Activated T-cell treated with anti-CD3 and anti-CD28 coated beads, Interleukin-2, amount 50 U/mL, for 24 hours (primary cell): ENCODE measurements around the gene ZNF160.
"Not testable (repeated sequence)": the region's sequence is repeated elsewhere in the genome, so short reads cannot be mapped to it uniquely, and the experiment has no call there.

Source experiments
- DNase-seq: peaks from one replicate; pipeline ENCODE4 v3.0.0-alpha.2; 2020
- H3K27ac Mint-ChIP-seq: 2 replicates; pipeline ENCODE4 v1.8.0; 2020; ENCODE audit warnings: mild to moderate bottlenecking, mixed read lengths
- H3K27me3 Mint-ChIP-seq: 2 replicates; pipeline ENCODE4 v1.8.0; 2020; ENCODE audit warnings: mixed read lengths
- H3K36me3 Mint-ChIP-seq: 2 replicates; pipeline ENCODE4 v1.8.0; 2020; ENCODE audit warnings: low read depth, mixed read lengths
- H3K4me1 Mint-ChIP-seq: 2 replicates; pipeline ENCODE4 v1.8.0; 2020; ENCODE audit warnings: low read depth, mixed read lengths
- H3K4me3 Mint-ChIP-seq: 2 replicates; pipeline ENCODE4 v1.8.0; 2020; ENCODE audit warnings: mild to moderate bottlenecking, moderate library complexity, mixed read lengths
- H3K9me3 Mint-ChIP-seq: 2 replicates; pipeline ENCODE4 v1.8.0; 2020; ENCODE audit warnings: mixed read lengths

The ZNF160 gene

GRCh38 chr19:53076984-53077383 is 26.2 kb downstream of the ZNF160 start:
- Mint-ChIP-seq H3K36me3 (peaks cover 100% of the 10 kb centered on the region), H3K9me3 (peaks cover 62% of the 10 kb centered on the region)

GRCh38 chr19:53068834-53069233 is 34.4 kb downstream of the ZNF160 start:
- Mint-ChIP-seq H3K27me3 (no peaks in the 10 kb centered on the region), H3K27ac (no peak overlapping the region), H3K4me3 (no peak overlapping the region), H3K9me3 (peaks cover 50% of the 10 kb centered on the region), H3K36me3 (peaks cover 88% of the 10 kb centered on the region), H3K4me1 (no peaks in the 10 kb centered on the region)
- no peak for DNase-seq

More at GRCh38 chr19:53076984-53077383, 26.2 kb downstream of the ZNF160 start:
- Mint-ChIP-seq H3K27ac (no peak overlapping the region), H3K4me3 (no peak overlapping the region), H3K4me1 (peaks cover 3% of the 10 kb centered on the region), H3K27me3 (no peaks in the 10 kb centered on the region)
- DNase-seq, result no peak

- peaks cover 81% of the 10 kb centered on the region for H3K36me3 Mint-ChIP-seq
- no peaks in the 10 kb centered on the region for H3K27me3 Mint-ChIP-seq
- DNase-seq, result no peak
- peaks cover 53% of the 10 kb centered on the region for H3K9me3 Mint-ChIP-seq
- no peak overlapping the region for H3K4me3 Mint-ChIP-seq
- H3K4me1 Mint-ChIP-seq, result no peaks in the 10 kb centered on the region
- H3K27ac Mint-ChIP-seq, result no peak overlapping the region
Measured at GRCh38 chr19:53068199-53068598, 35.0 kb downstream of the ZNF160 start.

GRCh38 chr19:53057904-53058580 is 45.2 kb downstream of the ZNF160 start:
- H3K4me3 Mint-ChIP-seq, result no peak overlapping the region
- no peak overlapping the region for H3K27ac Mint-ChIP-seq
- no peak for DNase-seq
- peaks cover 15% of the 10 kb centered on the region for H3K27me3 Mint-ChIP-seq
- peaks cover 47% of the 10 kb centered on the region for H3K9me3 Mint-ChIP-seq
- H3K36me3 Mint-ChIP-seq, result peaks cover 53% of the 10 kb centered on the region
- peaks cover 2% of the 10 kb centered on the region for H3K4me1 Mint-ChIP-seq

GRCh38 chr19:53055117-53055516 is 48.1 kb downstream of the ZNF160 start:
- H3K36me3 Mint-ChIP-seq, result peaks cover 39% of the 10 kb centered on the region
- H3K9me3 Mint-ChIP-seq, result peaks cover 48% of the 10 kb centered on the region
- no peak overlapping the region for H3K4me3 Mint-ChIP-seq
- H3K27me3 Mint-ChIP-seq, result peaks cover 15% of the 10 kb centered on the region
- no peak for DNase-seq
- H3K27ac Mint-ChIP-seq, result no peak overlapping the region
- peaks cover 2% of the 10 kb centered on the region for H3K4me1 Mint-ChIP-seq

GRCh38 chr19:53047379-53047778 is 55.8 kb downstream of the ZNF160 start:
- H3K27me3 Mint-ChIP-seq, result no peaks in the 10 kb centered on the region
- no peak for DNase-seq
- H3K4me1 Mint-ChIP-seq, result no peaks in the 10 kb centered on the region
- H3K4me3 Mint-ChIP-seq, result no peak overlapping the region
- no peak overlapping the region for H3K27ac Mint-ChIP-seq
- H3K36me3 Mint-ChIP-seq, result peaks cover 19% of the 10 kb centered on the region
- peaks cover 28% of the 10 kb centered on the region for H3K9me3 Mint-ChIP-seq

- H3K27ac Mint-ChIP-seq, result no peak overlapping the region
Measured at GRCh38 chr19:53045536-53045935, 57.7 kb downstream of the ZNF160 start.

GRCh38 chr19:53041366-53041765 is 61.9 kb downstream of the ZNF160 start:
- peaks cover 29% of the 10 kb centered on the region for H3K36me3 Mint-ChIP-seq
- peaks cover 44% of the 10 kb centered on the region for H3K9me3 Mint-ChIP-seq
- DNase-seq, result no peak
- no peak overlapping the region for H3K4me3 Mint-ChIP-seq
- peaks cover 24% of the 10 kb centered on the region for H3K27me3 Mint-ChIP-seq
- peaks cover 2% of the 10 kb centered on the region for H3K4me1 Mint-ChIP-seq
- H3K27ac Mint-ChIP-seq, result no peak overlapping the region

More at GRCh38 chr19:53045536-53045935, 57.7 kb downstream of the ZNF160 start:
- Mint-ChIP-seq H3K36me3 (peaks cover 19% of the 10 kb centered on the region), H3K4me3 (no peak overlapping the region), H3K9me3 (peaks cover 31% of the 10 kb centered on the region), H3K27me3 (peaks cover 2% of the 10 kb centered on the region), H3K4me1 (no peaks in the 10 kb centered on the region)
- DNase-seq, result no peak

GRCh38 chr19:53037101-53038097 is 65.8 kb downstream of the ZNF160 start:
- H3K36me3 Mint-ChIP-seq, result peaks cover 36% of the 10 kb centered on the region
- H3K4me1 Mint-ChIP-seq, result peaks cover 2% of the 10 kb centered on the region
- H3K4me3 Mint-ChIP-seq, result peak overlapping the region; percentile 51
- peaks cover 51% of the 10 kb centered on the region for H3K9me3 Mint-ChIP-seq
- peak; percentile 42 for DNase-seq
- peaks cover 33% of the 10 kb centered on the region for H3K27me3 Mint-ChIP-seq
- no peak overlapping the region for H3K27ac Mint-ChIP-seq

- Mint-ChIP-seq H3K9me3 (peaks cover 52% of the 10 kb centered on the region), H3K27me3 (peaks cover 30% of the 10 kb centered on the region), H3K4me3 (no peak overlapping the region), H3K4me1 (peaks cover 2% of the 10 kb centered on the region), H3K36me3 (peaks cover 42% of the 10 kb centered on the region), H3K27ac (no peak overlapping the region)
- DNase-seq, result no peak
Measured at GRCh38 chr19:53034948-53035675, 68.1 kb downstream of the ZNF160 start.

- DNase-seq, result no peak
- peaks cover 2% of the 10 kb centered on the region for H3K4me1 Mint-ChIP-seq
- H3K4me3 Mint-ChIP-seq, result no peak overlapping the region
- peaks cover 29% of the 10 kb centered on the region for H3K27me3 Mint-ChIP-seq
- H3K27ac Mint-ChIP-seq, result no peak overlapping the region
- peaks cover 55% of the 10 kb centered on the region for H3K9me3 Mint-ChIP-seq
- peaks cover 43% of the 10 kb centered on the region for H3K36me3 Mint-ChIP-seq
Measured at GRCh38 chr19:53034054-53034453, 69.2 kb downstream of the ZNF160 start.

- Mint-ChIP-seq H3K36me3 (peaks cover 16% of the 10 kb centered on the region), H3K9me3 (peaks cover 49% of the 10 kb centered on the region)
- H3K27ac Mint-ChIP-seq, H3K4me3 Mint-ChIP-seq, H3K27me3 Mint-ChIP-seq, DNase-seq, H3K4me1 Mint-ChIP-seq: not testable (repeated sequence)
Measured at GRCh38 chr19:53028306-53028705, 74.9 kb downstream of the ZNF160 start.

GRCh38 chr19:53019684-53020083 is 83.5 kb downstream of the ZNF160 start:
- Mint-ChIP-seq H3K4me1 (no peaks in the 10 kb centered on the region), H3K36me3 (peaks cover 7% of the 10 kb centered on the region), H3K9me3 (peaks cover 44% of the 10 kb centered on the region), H3K4me3 (no peak overlapping the region), H3K27me3 (no peaks in the 10 kb centered on the region), H3K27ac (no peak overlapping the region)
- no peak for DNase-seq
